Activated CD8-positive, alpha-beta T cell treated with anti-CD3 and anti-CD28 coated beads for 36 hours (primary cell): ENCODE results near the gene MEGF11. TPM values are rescaled to one million over a fixed set of nuclear protein-coding genes. Genes with fewer than 3 reads are reported as not detected.

Experiments
- ATAC-seq: fragments of 200-7000 bp; cut with Tn5 transposase; one replicate; pipeline ENCODE4 v1.10.0; 2021; ENCODE audit warnings: mild to moderate bottlenecking, moderate library complexity
- CTCF ChIA-PET: fragments of 350-600 bp; sonication (Branson Sonifier 250); formaldehyde crosslinking; loops from one replicate; lab custom pipeline; 2021; ENCODE audit warnings: antibody characterized with exemption; lab: Charles Lee
- POLR2A ChIA-PET: fragments of 350-600 bp; sonication (Branson Sonifier 250); formaldehyde crosslinking; loops from one replicate; lab custom pipeline; 2021; ENCODE audit warnings: antibody characterized with exemption; lab: Charles Lee
- DNase-seq: peaks from one replicate; pipeline ENCODE4 v3.0.0-alpha.2; 2020
- H3K27ac Mint-ChIP-seq: one replicate; pipeline ENCODE4 v1.8.0; 2021; ENCODE audit warnings: mild to moderate bottlenecking, mixed read lengths
- H3K27me3 Mint-ChIP-seq: one replicate; pipeline ENCODE4 v1.8.0; 2021; ENCODE audit warnings: mixed read lengths
- H3K36me3 Mint-ChIP-seq: one replicate; pipeline ENCODE4 v1.8.0; 2021; ENCODE audit warnings: low read depth, mixed read lengths
- H3K4me1 Mint-ChIP-seq: one replicate; pipeline ENCODE4 v1.8.0; 2021; ENCODE audit warnings: low read depth, mixed read lengths
- H3K4me3 Mint-ChIP-seq: one replicate; pipeline ENCODE4 v1.8.0; 2021; ENCODE audit warnings: mild to moderate bottlenecking, moderate library complexity, mixed read lengths
- H3K9me3 Mint-ChIP-seq: one replicate; pipeline ENCODE4 v1.8.0; 2021; ENCODE audit warnings: mixed read lengths
- intact Hi-C: fragments of 100-400 bp; cut with micrococcal nuclease; formaldehyde crosslinking; loops from one replicate; pipeline ENCODE4 v1.10.0; 2022
- total RNA-seq, 2 experiments: library from RNA; stranded (reverse); gene quantifications; one replicate each; pipeline ENCODE4 v1.2.3, GENCODE V29; 2021
- TF ChIP-seq, protein P1 (sequence below): fragments of 200-600 bp; IDR thresholded peaks from one replicate; pipeline ENCODE4 v1.8.0; 2022; ENCODE audit warnings: antibody characterized with exemption, mild to moderate bottlenecking

Gene MEGF11
- total RNA-seq, 2 experiments from 2014 or later, result not detected

DNA sequence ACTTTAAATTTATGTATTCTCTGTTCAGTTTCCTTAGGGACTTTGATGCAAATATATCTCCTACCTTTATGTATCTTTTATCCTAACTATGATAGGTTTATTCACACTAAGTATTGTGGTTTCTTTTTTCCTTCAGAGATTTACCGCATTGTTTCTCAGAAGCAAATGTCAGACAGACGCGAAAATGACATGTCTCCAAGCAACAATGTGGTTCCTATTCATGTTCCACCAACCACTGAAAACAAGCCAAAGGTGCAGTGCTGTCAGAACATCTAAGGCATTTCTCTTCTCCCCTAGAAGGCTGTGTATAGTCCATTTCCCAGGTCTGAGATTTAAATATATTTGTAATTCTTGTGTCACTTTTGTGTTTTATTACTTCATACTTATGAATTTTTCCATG, 366.0 kb downstream of the MEGF11 start:
- Mint-ChIP-seq H3K27me3 (no peaks in the 10 kb centered on the region), H3K4me1 (peaks cover 76% of the 10 kb centered on the region), H3K27ac (peak overlapping the region; percentile 80), H3K4me3 (no peak overlapping the region), H3K36me3 (peaks cover 47% of the 10 kb centered on the region), H3K9me3 (no peaks in the 10 kb centered on the region)
- CTCF ChIA-PET, result interaction anchor here (1.0 to 1.3 kb wide), 2 partner anchors 18 to 25 kb away, joined by 4 to 5 read pairs; partner anchors contain the start of gene RAB11A
- POLR2A ChIA-PET, result interaction anchor here (0.9 kb wide), 2 partner anchors 12 to 96 kb away, joined by 3 read pairs; partner anchors contain the start of gene DENND4A
- TF ChIP-seq, protein P1, sequence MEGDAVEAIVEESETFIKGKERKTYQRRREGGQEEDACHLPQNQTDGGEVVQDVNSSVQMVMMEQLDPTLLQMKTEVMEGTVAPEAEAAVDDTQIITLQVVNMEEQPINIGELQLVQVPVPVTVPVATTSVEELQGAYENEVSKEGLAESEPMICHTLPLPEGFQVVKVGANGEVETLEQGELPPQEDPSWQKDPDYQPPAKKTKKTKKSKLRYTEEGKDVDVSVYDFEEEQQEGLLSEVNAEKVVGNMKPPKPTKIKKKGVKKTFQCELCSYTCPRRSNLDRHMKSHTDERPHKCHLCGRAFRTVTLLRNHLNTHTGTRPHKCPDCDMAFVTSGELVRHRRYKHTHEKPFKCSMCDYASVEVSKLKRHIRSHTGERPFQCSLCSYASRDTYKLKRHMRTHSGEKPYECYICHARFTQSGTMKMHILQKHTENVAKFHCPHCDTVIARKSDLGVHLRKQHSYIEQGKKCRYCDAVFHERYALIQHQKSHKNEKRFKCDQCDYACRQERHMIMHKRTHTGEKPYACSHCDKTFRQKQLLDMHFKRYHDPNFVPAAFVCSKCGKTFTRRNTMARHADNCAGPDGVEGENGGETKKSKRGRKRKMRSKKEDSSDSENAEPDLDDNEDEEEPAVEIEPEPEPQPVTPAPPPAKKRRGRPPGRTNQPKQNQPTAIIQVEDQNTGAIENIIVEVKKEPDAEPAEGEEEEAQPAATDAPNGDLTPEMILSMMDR, result no peak
- ATAC-seq (peak; percentile 89), DNase-seq (peak; percentile 72)
- intact Hi-C loops, result no loop called here

DNA sequence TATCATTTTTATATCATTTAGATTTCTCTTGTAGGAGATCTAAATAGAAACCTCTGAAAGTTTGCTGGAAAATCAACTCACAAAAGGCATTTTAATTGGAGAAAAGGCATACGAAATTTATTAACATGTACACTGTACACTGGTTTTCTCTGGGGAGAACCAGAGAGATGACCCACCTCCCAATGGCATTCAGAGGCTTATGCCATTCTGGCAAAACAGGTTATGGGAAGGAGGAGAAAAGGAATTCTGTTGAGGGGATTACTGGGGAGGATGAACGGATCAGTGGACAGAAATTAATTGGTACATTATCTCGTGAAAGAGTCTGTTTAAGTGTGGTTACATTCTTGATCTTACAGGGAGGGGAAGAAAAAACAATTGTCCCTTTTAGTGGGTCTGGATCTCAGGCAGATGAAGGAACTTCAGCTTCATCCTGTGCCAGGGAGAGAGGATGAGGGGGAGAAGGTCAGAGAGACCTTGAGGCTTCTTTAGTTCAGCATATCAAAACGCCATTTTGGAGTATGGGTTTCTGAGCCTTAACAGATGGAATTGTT, 367.8 kb downstream of the MEGF11 start:
- H3K9me3 Mint-ChIP-seq, result no peaks in the 10 kb centered on the region
- TF ChIP-seq, protein P1, result no peak
- intact Hi-C loops, result no loop called here
- ChIA-PET POLR2A (no interaction called here), CTCF (no interaction called here)
- peaks cover 76% of the 10 kb centered on the region for H3K4me1 Mint-ChIP-seq
- DNase-seq (no peak), ATAC-seq (no peak)
- H3K4me3 Mint-ChIP-seq, result no peak overlapping the region
- H3K27ac Mint-ChIP-seq, result no peak overlapping the region
- H3K27me3 Mint-ChIP-seq, result no peaks in the 10 kb centered on the region
- peaks cover 53% of the 10 kb centered on the region for H3K36me3 Mint-ChIP-seq

DNA sequence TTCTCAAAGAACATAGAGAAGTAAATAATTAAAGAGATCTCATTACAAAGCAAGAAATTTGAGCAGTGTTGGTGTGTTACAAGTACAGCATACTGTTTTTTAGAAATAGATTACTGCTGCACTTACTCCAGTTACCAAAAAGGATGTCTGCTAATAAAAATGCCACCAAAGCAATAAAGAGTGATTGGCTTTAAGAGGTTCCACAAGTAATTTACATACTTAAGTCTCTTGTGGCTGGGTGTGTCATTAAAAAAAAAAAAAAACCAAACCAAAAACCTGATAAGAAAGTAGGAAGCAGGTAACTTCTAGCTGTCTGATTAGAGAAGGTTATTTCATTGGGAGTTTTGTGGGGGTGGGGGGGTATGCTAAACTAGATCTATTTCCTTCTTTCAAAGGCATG, 369.0 kb downstream of the MEGF11 start:
- CTCF ChIA-PET, result no interaction called here
- POLR2A ChIA-PET, result interaction anchor here (0.6 kb wide), 1 partner anchor 934 kb away, joined by 3 read pairs; no protein-coding TSS in a partner anchor
- Mint-ChIP-seq H3K27ac (no peak overlapping the region), H3K9me3 (no peaks in the 10 kb centered on the region), H3K27me3 (no peaks in the 10 kb centered on the region), H3K36me3 (peaks cover 56% of the 10 kb centered on the region), H3K4me3 (no peak overlapping the region), H3K4me1 (peaks cover 71% of the 10 kb centered on the region)
- DNase-seq, result no peak
- no peak for ATAC-seq
- intact Hi-C loops, result no loop called here
- TF ChIP-seq, protein P1, result no peak

DNA sequence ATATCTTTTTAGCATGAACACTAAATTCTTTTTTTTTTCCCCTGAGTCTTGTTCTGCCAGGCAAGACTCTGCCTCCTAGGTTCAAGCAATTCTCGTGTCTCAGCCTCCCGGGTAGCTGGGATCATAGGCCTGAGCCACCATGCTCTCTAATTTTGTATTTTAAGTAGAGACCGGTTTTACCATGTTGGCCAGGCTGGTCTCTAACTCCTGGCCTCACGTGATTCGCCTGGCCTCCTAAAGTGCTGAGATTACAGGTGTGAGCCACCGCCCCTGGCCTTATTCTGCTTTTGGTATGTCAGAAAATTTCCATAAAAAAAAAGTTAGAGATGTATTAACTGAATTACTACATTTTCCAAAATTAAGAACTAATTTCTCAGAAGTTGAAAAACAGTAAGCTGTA, 370.0 kb downstream of the MEGF11 start:
- TF ChIP-seq, protein P1, result no peak
- POLR2A ChIA-PET, result interaction anchor here (0.6 kb wide), 2 partner anchors 367 to 594 kb away, joined by 3 read pairs; no protein-coding TSS in a partner anchor
- Mint-ChIP-seq H3K27ac (no peak overlapping the region), H3K27me3 (no peaks in the 10 kb centered on the region), H3K9me3 (no peaks in the 10 kb centered on the region), H3K36me3 (peaks cover 51% of the 10 kb centered on the region), H3K4me3 (no peak overlapping the region), H3K4me1 (peaks cover 61% of the 10 kb centered on the region)
- ATAC-seq (no peak), DNase-seq (no peak)
- CTCF ChIA-PET, result no interaction called here
- intact Hi-C loops, result no loop called here

DNA sequence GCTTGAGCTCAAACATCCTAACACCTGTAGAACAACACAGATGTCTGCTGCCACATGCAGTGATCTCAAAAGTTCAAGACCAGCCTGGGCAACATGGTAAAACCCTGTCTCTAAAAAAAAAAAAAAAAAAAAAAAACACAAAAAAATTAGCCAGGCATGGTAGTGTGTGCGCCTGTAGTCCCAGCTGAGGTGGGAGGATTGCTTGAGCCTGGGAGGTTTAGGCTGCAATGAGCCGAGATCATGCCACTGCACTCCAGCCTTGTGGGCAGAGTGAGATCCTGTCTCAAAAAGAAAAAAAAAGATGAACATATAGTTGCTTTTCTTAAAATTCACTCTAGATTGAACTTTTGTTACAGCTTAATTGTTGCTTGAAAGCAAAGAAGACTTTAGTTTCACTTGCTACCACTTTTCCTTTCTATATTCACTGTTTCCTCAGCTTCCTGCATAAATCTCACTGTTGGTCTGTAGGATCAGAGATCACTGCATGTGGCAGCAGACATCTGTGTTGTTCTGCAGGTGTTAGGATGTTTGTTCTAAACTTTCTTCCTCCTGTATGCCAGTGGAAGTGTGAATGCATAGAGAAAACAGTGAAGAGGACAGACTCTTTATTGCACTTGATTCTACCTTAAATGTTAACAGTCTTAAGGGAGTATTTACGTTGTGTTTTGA, 371.6 kb downstream of the MEGF11 start:
- TF ChIP-seq, protein P1, result no peak
- peaks cover 48% of the 10 kb centered on the region for H3K4me1 Mint-ChIP-seq
- peaks cover 45% of the 10 kb centered on the region for H3K36me3 Mint-ChIP-seq
- H3K27me3 Mint-ChIP-seq, result no peaks in the 10 kb centered on the region
- ATAC-seq (peak; percentile 42), DNase-seq (no peak)
- peak overlapping the region; percentile 45 for H3K27ac Mint-ChIP-seq
- no peaks in the 10 kb centered on the region for H3K9me3 Mint-ChIP-seq
- H3K4me3 Mint-ChIP-seq, result no peak overlapping the region
- intact Hi-C loops, result no loop called here
- ChIA-PET POLR2A (interaction anchor here (0.9 kb wide), 1 partner anchor 11 kb away, joined by 3 read pairs; no protein-coding TSS in a partner anchor), CTCF (interaction anchor here (0.6 to 1.1 kb wide), 7 partner anchors 15 to 122 kb away, joined by 3 to 7 read pairs (median 3); no protein-coding TSS in a partner anchor)
